A549 (cell line): ENCODE measurements around the gene TOPBP1. TPM values are rescaled to one million over a fixed set of nuclear protein-coding genes. Genes with fewer than 3 reads are reported as not detected.

ENCODE experiments used
- ATAC-seq, 2 experiments: fragments of 200-7000 bp in 1 of 2; fragments of >200 bp in 1 of 2; cut with Nextera tagmentation in 1 of 2; cut with Tn5 transposase in 1 of 2; 3 replicates each; pipeline versions ENCODE4 v1.8.0 to v1.9.1; 2018 to 2020; ENCODE audit warnings: mild to moderate bottlenecking in 1 of 2, moderate library complexity in 1 of 2
- CTCF ChIA-PET: fragments of 300-600 bp; sonication (Branson Sonifier 250); formaldehyde crosslinking; extraction: SDS; loops from one replicate; lab custom pipeline; 2021; ENCODE audit warnings: antibody characterized with exemption, inconsistent platforms; lab: Yijun Ruan, JAX
- POLR2A ChIA-PET: fragments of 350-600 bp; formaldehyde crosslinking; extraction: SDS; loops from one replicate; lab custom pipeline; 2021; ENCODE audit warnings: antibody characterized with exemption, inconsistent platforms; lab: Yijun Ruan, JAX
- DNase-seq, 2 experiments: peaks; one replicate each; pipeline versions ENCODE4 v3.0.0 to v3.0.0-alpha.2; 2011 to 2016; ENCODE audit warnings: low read depth in 1 of 2, low spot score in 1 of 2
- FAIRE-seq: peaks from 2 replicates; lab custom pipeline; 2011; peaks lifted over from hg19 to GRCh38; lab: Jason Lieb, UNC
- H3K27ac ChIP-seq, 2 experiments: fragments of >200 bp; sonication (Bioruptor Twin); formaldehyde crosslinking; 3 replicates each; pipeline ENCODE4 v1.5.1; 2016 to 2017
- H3K4me1 ChIP-seq: fragments of >200 bp; sonication (Bioruptor Twin); formaldehyde crosslinking; 3 replicates; pipeline ENCODE4 v1.6.1; 2016
- H3K4me2 ChIP-seq: fragments of >200 bp; sonication (Bioruptor Twin); formaldehyde crosslinking; 3 replicates; pipeline ENCODE4 v1.6.1; 2016
- H3K4me3 ChIP-seq: fragments of >200 bp; sonication (Bioruptor Twin); formaldehyde crosslinking; 3 replicates; pipeline ENCODE4 v1.5.1; 2016
- H3K9me3 ChIP-seq: fragments of >200 bp; sonication (Bioruptor Twin); formaldehyde crosslinking; 3 replicates; pipeline ENCODE4 v1.6.1; 2016
- CBX8 ChIP-seq: fragments of 200-600 bp; sonication (generic); IDR thresholded peaks from 2 replicates; pipeline ENCODE4 v1.6.1; 2016
- EP300 ChIP-seq, 2 experiments: fragments of >200 bp; sonication (Bioruptor Twin); formaldehyde crosslinking; IDR thresholded peaks; 2 replicates in 1 of 2; 3 replicates in 1 of 2; pipeline ENCODE4 v1.6.1; 2016 to 2017
- HDAC2 ChIP-seq: fragments of 200-600 bp; sonication (generic); IDR thresholded peaks from 2 replicates; pipeline ENCODE4 v1.6.1; 2016
- HEYL ChIP-seq: fragments of 250-450 bp; sonication (Bioruptor Pico); IDR thresholded peaks from 2 replicates; pipeline ENCODE4 v1.8.0; 2021; ENCODE audit warnings: mild to moderate bottlenecking, moderate library complexity
- HOXB13 ChIP-seq: fragments of 250-450 bp; sonication (Bioruptor Pico); IDR thresholded peaks from 2 replicates; pipeline ENCODE4 v1.5.0; 2020; ENCODE audit warnings: low read depth, mild to moderate bottlenecking, moderate library complexity
- HOXB5 ChIP-seq: fragments of 250-450 bp; sonication (Bioruptor Pico); IDR thresholded peaks from 2 replicates; pipeline ENCODE4 v1.5.0; 2020; ENCODE audit warnings: mild to moderate bottlenecking, moderate library complexity
- JUN ChIP-seq, 2 experiments: fragments of >200 bp; sonication (Bioruptor Twin); formaldehyde crosslinking; IDR thresholded peaks; 2 replicates in 1 of 2; 3 replicates in 1 of 2; pipeline ENCODE4 v1.6.1; 2016 to 2017
- JUNB ChIP-seq: fragments of >200 bp; sonication (Bioruptor Twin); formaldehyde crosslinking; IDR thresholded peaks from 2 replicates; pipeline ENCODE4 v1.6.1; 2016
- KDM1A ChIP-seq: fragments of 200-600 bp; sonication (generic); IDR thresholded peaks from 2 replicates; pipeline ENCODE4 v1.6.1; 2016; ENCODE audit warnings: low read depth, mild to moderate bottlenecking
- MAZ ChIP-seq: fragments of 150-350 bp; IDR thresholded peaks from 2 replicates; pipeline ENCODE4 v1.6.1; 2014; ENCODE audit warnings: antibody characterized with exemption, low read depth, low read length, borderline replicate concordance
- MYC ChIP-seq: IDR thresholded peaks from 2 replicates; pipeline ENCODE4 v1.6.1; 2012; ENCODE audit warnings: mild to moderate bottlenecking, inconsistent platforms, low read length, improper control_type of control experiment, borderline replicate concordance
- POLR2AphosphoS2 ChIP-seq: conservative IDR thresholded peaks from 2 replicates; pipeline ENCODE4 v1.6.1; 2012; ENCODE audit warnings: low read length, improper control_type of control experiment, inconsistent platforms
- RAD21 ChIP-seq, 2 experiments: fragments of >200 bp in 1 of 2; sonication (Bioruptor Twin) in 1 of 2; formaldehyde crosslinking in 1 of 2; IDR thresholded peaks in 1 of 2; conservative IDR thresholded peaks in 1 of 2; 2 replicates in 1 of 2; 3 replicates in 1 of 2; pipeline ENCODE4 v1.6.1; 2012 to 2018; ENCODE audit warnings: inconsistent platforms in 1 of 2
- SMC3 ChIP-seq: fragments of >200 bp; sonication (Bioruptor Twin); formaldehyde crosslinking; IDR thresholded peaks from 3 replicates; pipeline ENCODE4 v1.6.1; 2018; ENCODE audit warnings: inconsistent platforms
- WGBS: methylation state at CpG from one replicate; pipeline ENCODE4 v1.1.6; 2017; ENCODE audit errors: missing lambda C conversion rate; 5-methylcytosine and 5-hydroxymethylcytosine counted together
- polyA plus RNA-seq, 4 experiments: library from polyadenylated mRNA; depleted of rRNA in 3 of 4; stranded (reverse); fragments of >200 nt; fragmentation: RNase III in 1 of 4; extraction: RNeasy Plus Mini Kit Qiagen cat#74134 plus additional on column Dnase treatment in 1 of 4; gene quantifications; 2 replicates in 3 of 4; 3 replicates in 1 of 4; pipeline ENCODE4 v1.2.3, GENCODE V29; 2011 to 2017
- TF ChIP-seq, protein P1 (sequence below): fragments of >200 bp; sonication (Bioruptor Twin); formaldehyde crosslinking; IDR thresholded peaks from 3 replicates; pipeline ENCODE4 v1.5.1; 2016
- TF ChIP-seq, protein P2 (sequence below): IDR thresholded peaks from 2 replicates; pipeline ENCODE4 v1.6.1; 2012
- TF ChIP-seq, protein P3 (sequence below): fragments of 250-450 bp; sonication (Bioruptor Pico); IDR thresholded peaks from 2 replicates; pipeline ENCODE4 v1.5.0; 2021; ENCODE audit warnings: mild to moderate bottlenecking, moderate library complexity, borderline replicate concordance
- TF ChIP-seq, protein P4 (sequence below): fragments of 450-650 bp; IDR thresholded peaks from 2 replicates; pipeline ENCODE4 v1.6.1; 2014; ENCODE audit warnings: antibody characterized with exemption

The TOPBP1 gene
- polyA plus RNA-seq, 2 of the 4 experiments (the other 2 are of a cell fraction), result 32.6 to 56.2 TPM

DNA sequence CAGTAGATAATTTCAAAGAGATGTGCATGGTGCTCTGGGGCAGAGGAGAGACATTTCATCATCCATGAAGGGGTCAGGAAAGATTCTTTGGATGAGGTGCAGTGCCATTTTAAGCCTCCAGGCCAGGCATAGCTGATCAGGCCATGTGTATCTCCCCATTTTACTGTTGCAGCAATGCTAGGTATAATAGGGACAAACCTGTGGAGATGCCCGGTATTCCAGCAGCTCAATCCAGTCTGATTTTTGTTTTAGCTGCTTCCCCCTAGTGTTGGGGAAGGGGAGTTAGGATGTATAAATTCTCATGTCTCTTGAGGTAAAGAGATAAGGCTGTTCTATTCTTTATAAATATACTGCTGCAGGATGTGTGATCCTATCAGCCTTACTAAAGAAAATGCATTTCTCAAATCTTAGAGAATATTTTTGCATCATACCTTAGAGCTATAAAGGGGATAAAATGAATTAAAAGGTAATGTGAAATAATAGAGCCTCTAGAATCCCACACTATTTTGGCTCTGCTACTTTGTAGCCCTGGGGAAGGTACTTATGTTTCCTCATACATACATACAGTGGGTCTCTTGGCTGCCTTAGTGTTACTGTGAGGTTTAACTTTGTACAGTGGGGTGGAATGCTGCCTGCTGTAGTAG, 83.1 kb downstream of the TOPBP1 start:
- TF ChIP-seq SMC3, result peak; percentile 67
- TF ChIP-seq, protein P1, sequence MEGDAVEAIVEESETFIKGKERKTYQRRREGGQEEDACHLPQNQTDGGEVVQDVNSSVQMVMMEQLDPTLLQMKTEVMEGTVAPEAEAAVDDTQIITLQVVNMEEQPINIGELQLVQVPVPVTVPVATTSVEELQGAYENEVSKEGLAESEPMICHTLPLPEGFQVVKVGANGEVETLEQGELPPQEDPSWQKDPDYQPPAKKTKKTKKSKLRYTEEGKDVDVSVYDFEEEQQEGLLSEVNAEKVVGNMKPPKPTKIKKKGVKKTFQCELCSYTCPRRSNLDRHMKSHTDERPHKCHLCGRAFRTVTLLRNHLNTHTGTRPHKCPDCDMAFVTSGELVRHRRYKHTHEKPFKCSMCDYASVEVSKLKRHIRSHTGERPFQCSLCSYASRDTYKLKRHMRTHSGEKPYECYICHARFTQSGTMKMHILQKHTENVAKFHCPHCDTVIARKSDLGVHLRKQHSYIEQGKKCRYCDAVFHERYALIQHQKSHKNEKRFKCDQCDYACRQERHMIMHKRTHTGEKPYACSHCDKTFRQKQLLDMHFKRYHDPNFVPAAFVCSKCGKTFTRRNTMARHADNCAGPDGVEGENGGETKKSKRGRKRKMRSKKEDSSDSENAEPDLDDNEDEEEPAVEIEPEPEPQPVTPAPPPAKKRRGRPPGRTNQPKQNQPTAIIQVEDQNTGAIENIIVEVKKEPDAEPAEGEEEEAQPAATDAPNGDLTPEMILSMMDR, result peak; percentile 60
- TF ChIP-seq, protein P2, sequence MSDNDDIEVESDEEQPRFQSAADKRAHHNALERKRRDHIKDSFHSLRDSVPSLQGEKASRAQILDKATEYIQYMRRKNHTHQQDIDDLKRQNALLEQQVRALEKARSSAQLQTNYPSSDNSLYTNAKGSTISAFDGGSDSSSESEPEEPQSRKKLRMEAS, result no peak
- TF ChIP-seq RAD21 (conservative IDR thresholded peaks at IDR 0.05 in 1 of 2, IDR thresholded peaks at IDR 0.05 in 1 of 2), result peak; percentile 56 to 65
- H3K4me3 ChIP-seq, result no peak overlapping the region
- WGBS, result 7% methylated on average over 1 of the region's 1 CpG
- H3K4me1 ChIP-seq, result peaks cover 26% of the 10 kb centered on the region
- no peak for FAIRE-seq
- H3K27ac ChIP-seq, result 0 out of 6 replicates have a peak overlapping the region, but pooled peaks of 1 of the 2 experiments have one; percentile 7
- ChIA-PET CTCF (interaction anchor here (0.6 to 2.8 kb wide), 20 partner anchors 9 to 156 kb away, joined by 3 to 17 read pairs (median 4); no protein-coding TSS in a partner anchor), POLR2A (interaction anchor here (0.6 to 1.5 kb wide), 5 partner anchors 9 to 141 kb away, joined by 3 to 4 read pairs (median 3); no protein-coding TSS in a partner anchor)
- peak; percentile 64 to 75 for DNase-seq
- ATAC-seq, result peak; percentile 72 to 87
- peak overlapping the region; percentile 52 for H3K4me2 ChIP-seq
- no peaks in the 10 kb centered on the region for H3K9me3 ChIP-seq

DNA sequence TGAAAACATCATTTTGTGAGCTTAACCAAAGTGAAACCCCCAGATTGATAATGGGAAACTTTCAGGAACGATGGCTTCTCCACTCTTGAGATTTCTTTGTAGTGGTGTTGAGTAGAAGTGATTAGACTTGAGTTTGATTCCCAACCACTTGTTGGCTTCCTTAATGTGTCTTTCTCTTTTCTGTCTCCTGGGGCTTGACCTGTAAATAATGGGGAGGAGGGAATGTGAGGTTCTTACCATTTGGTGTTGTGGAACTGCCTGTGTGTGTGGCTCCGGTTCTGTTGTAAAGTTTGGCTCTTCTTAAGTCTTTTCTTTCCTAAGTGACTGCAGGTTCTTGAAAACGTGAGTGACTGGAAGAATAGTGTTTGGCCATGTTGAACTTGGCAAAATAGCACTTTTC, 85.6 kb downstream of the TOPBP1 start:
- DNase-seq (no peak), FAIRE-seq (no peak), ATAC-seq (no peak)
- ChIA-PET CTCF (interaction anchor here (1.1 kb wide), 1 partner anchor 111 kb away, joined by 3 read pairs; no protein-coding TSS in a partner anchor), POLR2A (no interaction called here)
- Histone ChIP-seq H3K4me2 (peak overlapping the region; percentile 83), H3K27ac (peak overlapping the region in 1 of 2 experiments; percentile 35; a peak in 1 of 6 replicates), H3K4me1 (peaks cover 37% of the 10 kb centered on the region), H3K4me3 (peak overlapping the region; percentile 86), H3K9me3 (no peaks in the 10 kb centered on the region)
- 42% methylated on average over 3 of the region's 3 CpGs for WGBS
- TF ChIP-seq, protein P3, sequence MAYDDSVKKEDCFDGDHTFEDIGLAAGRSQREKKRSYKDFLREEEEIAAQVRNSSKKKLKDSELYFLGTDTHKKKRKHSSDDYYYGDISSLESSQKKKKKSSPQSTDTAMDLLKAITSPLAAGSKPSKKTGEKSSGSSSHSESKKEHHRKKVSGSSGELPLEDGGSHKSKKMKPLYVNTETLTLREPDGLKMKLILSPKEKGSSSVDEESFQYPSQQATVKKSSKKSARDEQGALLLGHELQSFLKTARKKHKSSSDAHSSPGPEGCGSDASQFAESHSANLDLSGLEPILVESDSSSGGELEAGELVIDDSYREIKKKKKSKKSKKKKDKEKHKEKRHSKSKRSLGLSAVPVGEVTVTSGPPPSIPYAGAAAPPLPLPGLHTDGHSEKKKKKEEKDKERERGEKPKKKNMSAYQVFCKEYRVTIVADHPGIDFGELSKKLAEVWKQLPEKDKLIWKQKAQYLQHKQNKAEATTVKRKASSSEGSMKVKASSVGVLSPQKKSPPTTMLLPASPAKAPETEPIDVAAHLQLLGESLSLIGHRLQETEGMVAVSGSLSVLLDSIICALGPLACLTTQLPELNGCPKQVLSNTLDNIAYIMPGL (CRISPR knock-in tag), result no peak

DNA sequence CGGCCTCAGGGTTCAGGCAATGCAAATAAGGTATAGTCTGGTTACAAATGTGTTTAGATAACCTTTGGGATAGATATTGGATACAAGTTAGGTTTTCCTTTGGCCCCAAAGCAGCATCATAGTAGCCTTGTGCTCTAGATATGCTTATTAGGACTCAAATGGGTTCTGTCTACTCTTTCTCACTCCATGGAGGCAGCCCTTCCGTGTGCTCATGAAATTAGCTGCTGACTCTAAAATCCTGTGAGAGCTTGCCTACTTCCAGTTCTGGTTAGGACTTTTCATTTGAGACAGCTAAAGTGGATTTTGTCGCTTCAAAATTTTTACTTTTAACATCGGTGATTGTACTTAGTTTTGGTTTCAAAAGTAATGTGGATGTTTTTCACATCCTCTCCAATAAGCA, 86.7 kb downstream of the TOPBP1 start:
- peak overlapping the region; percentile 86 for H3K4me3 ChIP-seq
- no peak for DNase-seq
- no peaks in the 10 kb centered on the region for H3K9me3 ChIP-seq
- CTCF ChIA-PET, result interaction anchor here (0.6 to 1.4 kb wide), 4 partner anchors 12 to 844 kb away, joined by 3 to 7 read pairs (median 3); no protein-coding TSS in a partner anchor
- peak overlapping the region; percentile 95 to 100 for H3K27ac ChIP-seq
- no peak for FAIRE-seq
- TF ChIP-seq HDAC2 (no peak), JUN (IDR thresholded peaks at IDR 0.05) (0 out of 5 replicates have a peak, but pooled peaks of 1 of the 2 experiments have one; percentile 21), CBX8 (no peak)
- TF ChIP-seq, all 56 proteins: peak for 1
- WGBS, result 18% methylated on average over 4 of the region's 4 CpGs
- H3K4me1 ChIP-seq, result peaks cover 47% of the 10 kb centered on the region
- H3K4me2 ChIP-seq, result peak overlapping the region; percentile 83
- ATAC-seq, result no peak
- POLR2A ChIA-PET, result interaction anchor here (2.6 kb wide), 1 partner anchor 39 kb away, joined by 17 read pairs; no protein-coding TSS in a partner anchor

DNA sequence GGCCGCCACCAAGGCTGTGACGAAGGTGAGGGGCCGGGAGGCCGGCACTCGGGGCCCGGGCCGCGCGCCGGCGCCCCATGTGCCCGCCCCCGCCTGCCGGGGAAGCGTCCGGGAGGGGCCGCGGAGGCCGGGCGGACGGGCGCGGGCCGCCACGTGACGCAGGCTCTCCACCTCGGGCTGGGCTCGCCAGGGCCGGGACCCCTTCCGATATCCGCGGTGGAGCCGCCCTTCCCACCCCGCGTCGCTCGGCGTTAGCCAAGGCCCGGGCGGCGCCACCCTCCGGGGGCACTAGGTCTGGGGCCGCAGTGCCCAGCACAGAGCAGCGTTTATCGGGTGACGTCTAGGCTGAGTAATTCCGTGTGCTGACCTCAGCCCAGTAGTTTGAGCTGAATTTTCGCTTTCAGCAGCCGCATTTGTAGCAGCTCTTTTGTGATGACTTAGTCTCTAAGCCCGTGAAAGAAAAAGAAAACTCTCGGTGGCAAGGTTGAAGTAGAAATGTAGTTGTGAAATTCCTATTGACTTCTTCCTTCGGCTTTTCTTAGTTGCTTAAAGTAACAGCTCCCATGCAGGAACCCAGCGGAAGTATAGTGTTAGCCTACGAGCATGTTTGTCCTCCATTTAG, 87.4 kb downstream of the TOPBP1 start:
- peak in 1 of 2 experiments; percentile 39 for DNase-seq
- no peak for FAIRE-seq
- Histone ChIP-seq H3K4me2 (peak overlapping the region; percentile 83), H3K9me3 (no peaks in the 10 kb centered on the region), H3K4me3 (peak overlapping the region; percentile 86), H3K4me1 (peaks cover 54% of the 10 kb centered on the region), H3K27ac (peak overlapping the region; percentile 95 to 100)
- ChIA-PET CTCF (interaction anchor here (0.5 to 1.4 kb wide), 5 partner anchors 11 to 843 kb away, joined by 3 to 7 read pairs (median 3); no protein-coding TSS in a partner anchor), POLR2A (interaction anchor here (1.5 to 2.6 kb wide), 5 partner anchors 10 to 110 kb away, joined by 3 to 17 read pairs (median 8); no protein-coding TSS in a partner anchor)
- peak; percentile 18 to 49 for ATAC-seq
- WGBS, result 2% methylated on average over 11 of the region's 54 CpGs
- TF ChIP-seq HEYL (CRISPR knock-in tag), result no peak
- TF ChIP-seq MYC, result 0 out of 2 replicates have a peak, but pooled peaks have one; percentile 21
- TF ChIP-seq, protein P1, result no peak
- 0 out of 5 replicates have a peak, but pooled peaks of 1 of the 2 experiments have one; percentile 13 for TF ChIP-seq RAD21 (conservative IDR thresholded peaks at IDR 0.05 in 1 of 2, IDR thresholded peaks at IDR 0.05 in 1 of 2)
- TF ChIP-seq KDM1A, result no peak
- no peak for TF ChIP-seq JUNB
- TF ChIP-seq POLR2AphosphoS2, result no peak
- TF ChIP-seq HOXB5, result peak; percentile 52; the same call in 1 of the 2 replicates
- TF ChIP-seq, protein P4, sequence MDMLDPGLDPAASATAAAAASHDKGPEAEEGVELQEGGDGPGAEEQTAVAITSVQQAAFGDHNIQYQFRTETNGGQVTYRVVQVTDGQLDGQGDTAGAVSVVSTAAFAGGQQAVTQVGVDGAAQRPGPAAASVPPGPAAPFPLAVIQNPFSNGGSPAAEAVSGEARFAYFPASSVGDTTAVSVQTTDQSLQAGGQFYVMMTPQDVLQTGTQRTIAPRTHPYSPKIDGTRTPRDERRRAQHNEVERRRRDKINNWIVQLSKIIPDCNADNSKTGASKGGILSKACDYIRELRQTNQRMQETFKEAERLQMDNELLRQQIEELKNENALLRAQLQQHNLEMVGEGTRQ, result peak; percentile 31; the same call in 1 of the 2 replicates
- TF ChIP-seq HOXB13, result no peak
- TF ChIP-seq MAZ, result no peak
- no peak for TF ChIP-seq EP300 (IDR thresholded peaks at IDR 0.05)
